Superior temporal gyrus (tissue), 1 donor: ENCODE results near the gene PRRC2A.

Source experiments
- DNase-seq: peaks from one replicate; pipeline ENCODE4 v3.0.0-alpha.2; 2016; ENCODE audit errors: extremely low spot score

The PRRC2A gene

GRCh38 chr6:31620586-31621319 is at the start of gene PRRC2A:
TSS of gene PRRC2A (plus strand) at chr6:31620715. CDS start at chr6:31622790, 2,075 bp downstream.
- peak; percentile 63 for DNase-seq

DNA sequence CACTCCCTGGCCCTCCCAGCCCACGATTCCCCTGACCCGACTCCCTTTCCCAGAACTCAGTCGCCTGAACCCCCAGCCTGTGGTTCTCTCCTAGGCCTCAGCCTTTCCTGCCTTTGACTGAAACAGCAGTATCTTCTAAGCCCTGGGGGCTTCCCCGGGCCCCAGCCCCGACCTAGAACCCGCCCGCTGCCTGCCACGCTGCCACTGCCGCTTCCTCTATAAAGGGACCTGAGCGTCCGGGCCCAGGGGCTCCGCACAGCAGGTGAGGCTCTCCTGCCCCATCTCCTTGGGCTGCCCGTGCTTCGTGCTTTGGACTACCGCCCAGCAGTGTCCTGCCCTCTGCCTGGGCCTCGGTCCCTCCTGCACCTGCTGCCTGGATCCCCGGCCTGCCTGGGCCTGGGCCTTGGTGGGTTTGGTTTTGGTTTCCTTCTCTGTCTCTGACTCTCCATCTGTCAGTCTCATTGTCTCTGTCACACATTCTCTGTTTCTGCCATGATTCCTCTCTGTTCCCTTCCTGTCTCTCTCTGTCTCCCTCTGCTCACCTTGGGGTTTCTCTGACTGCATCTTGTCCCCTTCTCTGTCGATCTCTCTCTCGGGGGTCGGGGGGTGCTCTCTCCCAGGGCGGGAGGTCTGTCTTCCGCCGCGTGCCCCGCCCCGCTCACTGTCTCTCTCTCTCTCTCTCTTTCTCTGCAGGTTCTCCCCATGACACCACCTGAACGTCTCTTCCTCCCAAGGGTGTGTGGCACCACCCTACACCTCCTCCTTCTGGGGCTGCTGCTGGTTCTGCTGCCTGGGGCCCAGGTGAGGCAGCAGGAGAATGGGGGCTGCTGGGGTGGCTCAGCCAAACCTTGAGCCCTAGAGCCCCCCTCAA is 48.2 kb upstream of the PRRC2A start, which contains the start of gene LTA:
Gene LTA, plus strand, starts transcription at position 249 of the 871 bp plus-strand sequence. Its CDS starts 454 bp downstream, at position 703.
- no peak for DNase-seq

DNA sequence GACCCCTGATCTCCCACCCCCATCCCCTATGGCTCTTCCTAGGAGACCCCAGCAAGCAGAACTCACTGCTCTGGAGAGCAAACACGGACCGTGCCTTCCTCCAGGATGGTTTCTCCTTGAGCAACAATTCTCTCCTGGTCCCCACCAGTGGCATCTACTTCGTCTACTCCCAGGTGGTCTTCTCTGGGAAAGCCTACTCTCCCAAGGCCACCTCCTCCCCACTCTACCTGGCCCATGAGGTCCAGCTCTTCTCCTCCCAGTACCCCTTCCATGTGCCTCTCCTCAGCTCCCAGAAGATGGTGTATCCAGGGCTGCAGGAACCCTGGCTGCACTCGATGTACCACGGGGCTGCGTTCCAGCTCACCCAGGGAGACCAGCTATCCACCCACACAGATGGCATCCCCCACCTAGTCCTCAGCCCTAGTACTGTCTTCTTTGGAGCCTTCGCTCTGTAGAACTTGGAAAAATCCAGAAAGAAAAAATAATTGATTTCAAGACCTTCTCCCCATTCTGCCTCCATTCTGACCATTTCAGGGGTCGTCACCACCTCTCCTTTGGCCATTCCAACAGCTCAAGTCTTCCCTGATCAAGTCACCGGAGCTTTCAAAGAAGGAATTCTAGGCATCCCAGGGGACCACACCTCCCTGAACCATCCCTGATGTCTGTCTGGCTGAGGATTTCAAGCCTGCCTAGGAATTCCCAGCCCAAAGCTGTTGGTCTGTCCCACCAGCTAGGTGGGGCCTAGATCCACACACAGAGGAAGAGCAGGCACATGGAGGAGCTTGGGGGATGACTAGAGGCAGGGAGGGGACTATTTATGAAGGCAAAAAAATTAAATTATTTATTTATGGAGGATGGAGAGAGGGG is 47.0 kb upstream of the PRRC2A start:
- DNase-seq, result no peak

GRCh38 chr6:31574106-31575061 is 46.1 kb upstream of the PRRC2A start:
- no peak for DNase-seq

GRCh38 chr6:31575335-31575901 is 45.1 kb upstream of the PRRC2A start, which contains the start of gene TNF:
TSS of gene TNF (plus strand) at chr6:31575565. CDS start at chr6:31575742, 177 bp downstream.
- no peak for DNase-seq

GRCh38 chr6:31575952-31576685 is 44.4 kb upstream of the PRRC2A start:
- no peak for DNase-seq

GRCh38 chr6:31576897-31577578 is 43.5 kb upstream of the PRRC2A start:
- no peak for DNase-seq

GRCh38 chr6:31577579-31577966 is 42.9 kb upstream of the PRRC2A start:
- DNase-seq, result no peak

- DNase-seq, result no peak
These were observed 42.1 kb upstream of the PRRC2A start for GRCh38 chr6:31578184-31579118.

DNA sequence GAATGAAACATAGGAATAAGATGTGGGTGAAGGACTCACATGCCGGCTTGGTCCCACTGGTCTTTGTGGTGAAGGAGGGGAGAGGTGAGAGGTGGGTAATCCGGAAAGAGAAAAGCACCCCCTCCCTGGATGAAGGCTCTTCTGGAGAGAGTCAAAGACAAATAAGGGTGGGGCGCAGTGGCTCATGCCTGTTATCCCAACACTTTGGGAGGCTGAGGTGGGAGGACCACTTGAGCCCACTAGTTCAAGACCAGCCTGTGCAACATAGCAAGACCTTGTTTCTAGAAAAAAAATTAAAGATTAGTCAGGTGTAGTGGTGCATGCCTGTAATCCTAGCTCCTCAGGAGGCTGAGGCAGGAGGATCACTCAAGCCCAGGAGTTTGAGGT is 41.4 kb upstream of the PRRC2A start:
- no peak for DNase-seq

DNA sequence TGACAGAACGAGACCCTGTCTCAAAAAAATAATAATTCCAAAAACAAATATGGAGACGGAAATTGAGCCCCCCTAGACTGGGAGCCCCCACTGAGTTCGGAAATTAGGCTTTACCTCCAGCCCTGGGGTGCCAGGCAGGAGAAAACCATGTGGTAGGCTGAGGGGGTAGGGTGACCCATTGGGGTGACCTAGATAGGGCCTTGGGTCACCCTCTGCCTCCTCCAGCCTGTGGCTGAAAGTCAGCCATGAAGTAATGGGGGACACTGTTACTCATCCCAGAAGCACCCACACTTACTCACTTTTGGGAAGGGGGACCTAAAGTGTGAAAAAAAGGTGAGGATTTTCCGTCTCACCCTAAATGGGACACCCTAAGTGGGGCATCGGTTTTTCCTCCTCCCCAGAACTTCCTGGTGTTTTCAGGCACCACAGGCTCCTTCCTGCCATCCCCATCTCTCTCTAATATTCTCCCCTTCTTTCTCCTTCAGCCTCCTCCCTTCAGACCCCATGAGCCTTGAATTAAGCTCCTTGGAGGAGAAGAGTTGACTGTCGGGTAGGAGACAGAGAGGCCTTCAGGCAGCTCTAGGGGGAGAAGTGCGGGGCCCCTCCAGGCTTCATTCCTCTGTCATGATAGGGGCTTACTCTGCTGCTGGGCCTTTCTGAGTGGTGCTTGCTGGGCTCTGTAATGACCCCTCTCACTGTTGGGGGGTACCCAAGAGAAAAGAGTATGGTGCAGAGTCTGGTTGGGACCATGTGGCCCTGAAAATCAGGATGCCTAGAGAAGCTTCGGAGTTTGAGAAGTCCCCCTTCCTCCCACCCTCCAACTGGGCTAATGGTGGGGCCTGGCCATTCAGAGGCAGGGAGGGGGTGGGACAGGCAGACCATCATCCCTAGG is 40.7 kb upstream of the PRRC2A start:
- no peak for DNase-seq

- no peak for DNase-seq
These were observed 40.1 kb upstream of the PRRC2A start for GRCh38 chr6:31580438-31580740.

GRCh38 chr6:31580807-31581433 is 39.6 kb upstream of the PRRC2A start:
- DNase-seq, result peak; percentile 83

DNA sequence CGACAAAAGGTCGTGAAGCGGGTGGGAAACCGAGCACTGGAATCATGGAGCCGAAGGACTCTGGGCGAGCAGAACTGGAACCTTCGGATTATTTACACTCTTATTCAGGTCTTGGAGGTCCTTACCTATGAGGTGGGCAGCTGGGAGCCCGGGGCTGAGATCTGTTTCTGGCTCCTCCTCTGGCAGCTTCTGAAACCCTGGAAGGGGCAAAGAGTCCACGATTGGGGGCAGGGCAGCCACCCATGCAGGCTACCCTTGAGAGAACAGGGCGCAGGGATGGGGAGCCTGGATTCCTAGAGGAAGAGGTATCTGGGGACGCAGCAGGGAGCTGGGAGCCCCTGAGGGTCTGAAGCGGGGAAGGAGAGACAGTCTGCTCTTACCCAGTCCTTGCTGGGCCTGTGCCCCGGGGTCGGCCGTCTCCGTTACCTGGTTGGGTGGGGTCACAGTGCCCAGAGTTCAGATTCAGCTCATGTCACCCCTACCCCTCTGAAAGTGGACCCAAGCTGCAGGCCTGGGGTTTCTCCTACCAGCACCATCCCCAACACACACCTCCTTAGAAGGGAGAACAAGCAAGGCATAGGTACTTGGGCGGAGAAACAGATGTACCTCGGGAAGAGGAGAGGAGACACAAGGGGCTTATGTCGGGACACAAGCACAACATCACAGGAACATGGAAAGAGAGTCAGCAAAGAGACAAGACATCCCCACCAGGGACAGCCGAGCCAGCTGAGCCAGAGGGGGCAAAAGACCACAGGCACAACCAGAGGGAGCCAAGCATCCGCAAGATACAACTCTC is 38.9 kb upstream of the PRRC2A start:
- DNase-seq, result no peak

DNA sequence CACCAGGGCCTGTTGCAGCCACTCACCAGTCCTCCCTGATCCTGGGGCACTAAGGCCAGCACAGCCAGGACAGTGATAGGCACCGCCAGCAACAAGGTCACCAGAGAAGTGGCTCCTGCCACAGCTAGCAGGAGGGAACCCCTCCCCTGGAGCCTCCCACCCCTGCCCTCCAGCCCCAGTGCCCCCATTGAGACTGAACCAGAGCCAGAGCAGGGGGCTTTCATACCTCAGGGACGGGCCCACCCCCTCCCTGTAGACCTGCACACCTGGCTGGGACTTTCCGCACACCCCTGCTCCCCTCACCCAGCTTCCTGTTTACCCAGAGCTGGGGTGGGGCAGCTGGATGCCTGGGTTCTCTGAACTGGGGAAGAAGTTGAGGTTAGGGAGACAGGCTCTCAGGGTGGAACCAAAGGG is 38.3 kb upstream of the PRRC2A start, which contains the start of gene LTB:
Gene LTB, minus strand, starts transcription at position 195 of the 414 bp plus-strand sequence. Its CDS starts 7 bp downstream, at position 188.
- DNase-seq, result no peak

DNA sequence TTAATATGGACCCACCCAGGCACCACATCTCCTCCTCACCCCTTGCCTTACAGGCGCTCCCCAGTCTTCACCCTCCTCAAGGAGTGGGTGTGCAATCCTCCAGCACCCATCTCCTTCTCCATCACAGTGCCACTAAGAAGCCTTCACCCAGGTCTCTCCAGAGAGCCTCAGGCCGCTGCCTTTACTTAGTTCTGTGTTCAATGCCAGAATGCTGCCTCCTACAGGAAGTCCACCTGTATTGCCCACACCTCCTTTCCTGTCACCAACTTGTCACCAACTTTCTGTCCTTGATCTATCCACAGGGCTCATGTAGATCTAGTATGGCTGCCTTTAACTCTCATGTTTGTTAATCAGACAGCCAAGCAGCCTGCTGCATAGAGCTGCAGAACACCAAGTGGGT is 35.0 kb upstream of the PRRC2A start:
- no peak for DNase-seq
